Stimulated activated CD4-positive, alpha-beta T cell treated with anti-CD3 and anti-CD28 coated beads, Interleukin-4, amount 100 ng/mL, for 1 hour (primary cell): ENCODE results near the gene NFIA.

Experiments
- DNase-seq: peaks from one replicate; pipeline ENCODE4 v3.0.0-alpha.2; 2020

The NFIA gene

GRCh38 chr1:61132645-61133334 is 50.4 kb downstream of the NFIA start:
- DNase-seq, result no peak

- DNase-seq, result no peak
Measured at GRCh38 chr1:61133335-61134019, 51.1 kb downstream of the NFIA start.

- DNase-seq, result no peak
Measured at GRCh38 chr1:61135291-61135690, 52.9 kb downstream of the NFIA start.

- DNase-seq, result no peak
Measured at GRCh38 chr1:61138305-61138704, 55.9 kb downstream of the NFIA start.

- no peak for DNase-seq
Measured at GRCh38 chr1:61138921-61139774, 56.8 kb downstream of the NFIA start.

GRCh38 chr1:61139775-61140549 is 57.6 kb downstream of the NFIA start:
- DNase-seq, result no peak

GRCh38 chr1:61140778-61141177 is 58.4 kb downstream of the NFIA start:
- no peak for DNase-seq

- DNase-seq, result no peak
Measured at GRCh38 chr1:61141288-61142042, 59.1 kb downstream of the NFIA start.

GRCh38 chr1:61142043-61142440 is 59.7 kb downstream of the NFIA start:
- DNase-seq, result no peak

- DNase-seq, result no peak
Measured at GRCh38 chr1:61142726-61143500, 60.6 kb downstream of the NFIA start.

- no peak for DNase-seq
Measured at GRCh38 chr1:61143821-61144424, 61.6 kb downstream of the NFIA start.

- no peak for DNase-seq
Measured at GRCh38 chr1:61149010-61149860, 66.9 kb downstream of the NFIA start.

GRCh38 chr1:61151565-61151964 is 69.2 kb downstream of the NFIA start:
- DNase-seq, result no peak

GRCh38 chr1:61152066-61152465 is 69.7 kb downstream of the NFIA start:
- DNase-seq, result no peak

GRCh38 chr1:61152469-61153105 is 70.2 kb downstream of the NFIA start:
- no peak for DNase-seq

- no peak for DNase-seq
Measured at GRCh38 chr1:61156576-61157467, 74.5 kb downstream of the NFIA start.

GRCh38 chr1:61157468-61157987 is 75.2 kb downstream of the NFIA start:
- DNase-seq, result no peak

- no peak for DNase-seq
Measured at GRCh38 chr1:61158591-61158990, 76.2 kb downstream of the NFIA start.
